CD14-positive monocyte (primary cell): ENCODE data around the gene ELAVL1. TPM values are rescaled to one million over a fixed set of nuclear protein-coding genes. Genes with fewer than 3 reads are reported as not detected.

ENCODE experiments used
- DNase-seq, 3 donors: peaks; one replicate each; pipeline ENCODE4 v3.0.0-alpha.2; 2011 to 2022
- H2AFZ ChIP-seq: 2 replicates; pipeline ENCODE4 v1.6.0; 2012; ENCODE audit warnings: mild to moderate bottlenecking, low read depth, low read length, inconsistent platforms; ENCODE audit not compliant: insufficient read depth, poor library complexity, severe bottlenecking
- H3K27ac ChIP-seq, 2 donors: 1 replicate in 1 of 2; 2 replicates in 1 of 2; pipeline ENCODE4 v1.5.1; 2012 to 2013; ENCODE audit warnings: low read length in 2 of 2, control low read depth in 1 of 2, inconsistent platforms in 1 of 2, low read depth in 1 of 2, mild to moderate bottlenecking in 1 of 2
- H3K27me3 ChIP-seq, 2 donors: one replicate each; pipeline versions ENCODE4 v1.6.0 to v1.6.1; 2011 to 2013; ENCODE audit warnings: low read length in 2 of 2; ENCODE audit not compliant: control insufficient read depth in 2 of 2, insufficient read depth in 2 of 2
- H3K36me3 ChIP-seq, 2 donors: replicated peaks in 1 of 2; 1 replicate in 1 of 2; 2 replicates in 1 of 2; pipeline versions ENCODE4 v1.5.1 to v1.6.1; 2012 to 2013; ENCODE audit warnings: low read length in 2 of 2, control low read depth in 1 of 2, inconsistent platforms in 1 of 2, mild to moderate bottlenecking in 1 of 2; ENCODE audit not compliant: insufficient read depth in 2 of 2, control insufficient read depth in 1 of 2
- H3K4me1 ChIP-seq, 2 donors: 1 replicate in 1 of 2; 2 replicates in 1 of 2; pipeline versions ENCODE4 v1.5.1 to v1.6.1; 2012 to 2013; ENCODE audit warnings: low read length in 2 of 2, control low read depth in 1 of 2, inconsistent platforms in 1 of 2, mild to moderate bottlenecking in 1 of 2, moderate library complexity in 1 of 2; ENCODE audit not compliant: insufficient read depth in 2 of 2, control insufficient read depth in 1 of 2
- H3K4me2 ChIP-seq: replicated peaks from 2 replicates; pipeline ENCODE3; 2012; ENCODE audit warnings: low read length, moderate library complexity, mild to moderate bottlenecking; ENCODE audit not compliant: poor library complexity, severe bottlenecking; ENCODE audit errors: extremely low read depth
- H3K4me3 ChIP-seq, 3 experiments: fragments of 200-600 bp in 1 of 3; sonication (generic) in 1 of 3; replicated peaks in 1 of 3; 1 replicate in 2 of 3; 2 replicates in 1 of 3; pipeline ENCODE4 v1.5.1; 2011 to 2013; ENCODE audit warnings: low read length in 3 of 3, mild to moderate bottlenecking in 3 of 3, control low read depth in 2 of 3, low read depth in 2 of 3, inconsistent platforms in 1 of 3, moderate library complexity in 1 of 3
- H3K79me2 ChIP-seq: 2 replicates; pipeline ENCODE4 v1.6.0; 2012; ENCODE audit warnings: mild to moderate bottlenecking, control low read depth, inconsistent platforms, low read length, moderate library complexity; ENCODE audit not compliant: insufficient read depth
- H3K9ac ChIP-seq: 2 replicates; pipeline ENCODE4 v1.6.0; 2017; ENCODE audit warnings: low read length, mild to moderate bottlenecking; ENCODE audit not compliant: insufficient read depth, poor library complexity, severe bottlenecking
- H3K9me3 ChIP-seq, 2 donors: replicated peaks in 1 of 2; 1 replicate in 1 of 2; 2 replicates in 1 of 2; pipeline versions ENCODE4 v1.5.1 to v1.6.1; 2012 to 2013; ENCODE audit warnings: low read length in 2 of 2, control low read depth in 1 of 2; ENCODE audit not compliant: control insufficient read depth in 1 of 2, insufficient read depth in 1 of 2
- H4K20me1 ChIP-seq: 2 replicates; pipeline ENCODE4 v1.6.0; 2012; ENCODE audit warnings: mild to moderate bottlenecking, low read length, control low read depth, moderate library complexity; ENCODE audit not compliant: insufficient read depth
- H3K27ac Mint-ChIP-seq, 7 donors: one replicate each; pipeline ENCODE4 v1.8.0; 2020; ENCODE audit warnings: mild to moderate bottlenecking in 7 of 7, mixed read lengths in 7 of 7, moderate library complexity in 6 of 7, inconsistent platforms in 2 of 7
- H3K27me3 Mint-ChIP-seq, 3 donors: one replicate each; pipeline ENCODE4 v1.8.0; 2021 to 2022; ENCODE audit warnings: low read depth in 3 of 3, mild to moderate bottlenecking in 3 of 3, mixed read lengths in 3 of 3, moderate library complexity in 3 of 3, inconsistent platforms in 1 of 3
- H3K36me3 Mint-ChIP-seq, 2 donors: one replicate each; pipeline ENCODE4 v1.8.0; 2020; ENCODE audit warnings: mixed read lengths in 2 of 2, inconsistent platforms in 1 of 2, mild to moderate bottlenecking in 1 of 2
- H3K4me1 Mint-ChIP-seq: one replicate; pipeline ENCODE4 v1.8.0; 2020; ENCODE audit warnings: mild to moderate bottlenecking, mixed read lengths
- H3K4me3 Mint-ChIP-seq, 2 donors: one replicate each; pipeline ENCODE4 v1.8.0; 2020; ENCODE audit warnings: mild to moderate bottlenecking in 2 of 2, mixed read lengths in 2 of 2, moderate library complexity in 1 of 2
- H3K9me3 Mint-ChIP-seq, 7 donors: one replicate each; pipeline ENCODE4 v1.8.0; 2020 to 2022; ENCODE audit warnings: mixed read lengths in 7 of 7, mild to moderate bottlenecking in 6 of 7, moderate library complexity in 6 of 7, inconsistent platforms in 2 of 7
- CTCF ChIP-seq: fragments of 200-600 bp; IDR thresholded peaks from one replicate; pipeline ENCODE4 v1.8.0; 2022; ENCODE audit warnings: antibody characterized with exemption, mild to moderate bottlenecking
- WGBS: methylation state at CpG from one replicate; pipeline ENCODE4 v1.1.5; 2013; ENCODE audit warnings: missing lambda C conversion rate; ENCODE audit not compliant: insufficient coverage; 5-methylcytosine and 5-hydroxymethylcytosine counted together
- intact Hi-C, 2 donors: fragments of 100-400 bp; cut with micrococcal nuclease; formaldehyde crosslinking; loops; one replicate each; pipeline versions ENCODE4 v1.15.0 to v1.15.1; 2023
- polyA plus RNA-seq, 3 donors: library from polyadenylated mRNA; depleted of rRNA in 1 of 3; unstranded in 2 of 3; stranded (reverse) in 1 of 3; fragments of 300-500 nt in 2 of 3; fragments of >200 nt in 1 of 3; fragmentation: Illumina TruSeq in 2 of 3; gene quantifications; 1 replicate in 2 of 3; 2 replicates in 1 of 3; pipeline ENCODE4 v1.2.3, GENCODE V29; 2012 to 2021

Gene ELAVL1
- polyA plus RNA-seq, 3 donors: 25.1 to 31.1 (median 30.7) TPM

- H3K4me1 Mint-ChIP-seq: peaks cover 14% of the 10 kb centered on the region
- peaks cover 25 to 36% (median 30%) of the 10 kb centered on the region in 3 donors for H3K27me3 Mint-ChIP-seq
- Histone ChIP-seq H3K4me3 (no peak overlapping the region), H4K20me1 (peaks cover 64% of the 10 kb centered on the region), H3K79me2 (peaks cover 7% of the 10 kb centered on the region), H3K9ac (no peak overlapping the region), H3K36me3 (peaks cover 36 to 45% of the 10 kb centered on the region in 2 donors), H3K9me3 (peaks cover 0 to 11% of the 10 kb centered on the region in 2 donors), H3K4me1 (peaks cover 13 to 19% of the 10 kb centered on the region in 2 donors), H3K27ac (no peak overlapping the region), H2AFZ (no peak overlapping the region), H3K4me2 (no peak overlapping the region), H3K27me3 (peaks cover 13 to 26% of the 10 kb centered on the region in 2 donors)
- DNase-seq: no peak
- 97% methylated on average over 24 of the region's 31 CpGs for WGBS
- intact Hi-C loops: no loop called here
- peak overlapping the region in 1 of 7 donors; percentile 68 for H3K27ac Mint-ChIP-seq
- peaks cover 28 to 43% of the 10 kb centered on the region in 2 donors for H3K36me3 Mint-ChIP-seq
- peaks cover 0 to 13% (median 5%) of the 10 kb centered on the region in 7 donors for H3K9me3 Mint-ChIP-seq
- no peak for TF ChIP-seq CTCF
- no peak overlapping the region for H3K4me3 Mint-ChIP-seq
These were observed 93.2 kb downstream of the ELAVL1 start for GRCh38 chr19:7912144-7912696.

GRCh38 chr19:7911508-7912143 is 93.8 kb downstream of the ELAVL1 start:
- H3K9me3 ChIP-seq: peaks cover 0 to 11% of the 10 kb centered on the region in 2 donors

More at GRCh38 chr19:7911508-7912143, 93.8 kb downstream of the ELAVL1 start:
- peaks cover 36 to 48% of the 10 kb centered on the region in 2 donors for H3K36me3 ChIP-seq
- H3K4me1 ChIP-seq: peaks cover 8 to 13% of the 10 kb centered on the region in 2 donors
- Mint-ChIP-seq H3K36me3 (peaks cover 29 to 49% of the 10 kb centered on the region in 2 donors), H3K4me1 (peaks cover 10% of the 10 kb centered on the region), H3K27me3 (peaks cover 20 to 30% (median 25%) of the 10 kb centered on the region in 3 donors), H3K9me3 (peaks cover 0 to 9% (median 5%) of the 10 kb centered on the region in 7 donors), H3K4me3 (no peak overlapping the region), H3K27ac (peak overlapping the region in 1 of 7 donors; percentile 77)
- H3K27ac ChIP-seq: no peak overlapping the region
- H3K4me2 ChIP-seq: no peak overlapping the region
- 94% methylated on average over 17 of the region's 18 CpGs for WGBS
- intact Hi-C loops: no loop called here
- no peak overlapping the region for H3K4me3 ChIP-seq
- H3K79me2 ChIP-seq: peaks cover 13% of the 10 kb centered on the region
- no peak for TF ChIP-seq CTCF
- H3K27me3 ChIP-seq: peaks cover 9 to 22% of the 10 kb centered on the region in 2 donors
- peaks cover 70% of the 10 kb centered on the region for H4K20me1 ChIP-seq
- H2AFZ ChIP-seq: no peak overlapping the region
- DNase-seq: no peak
- H3K9ac ChIP-seq: no peak overlapping the region
